Germinal center (tissue), 1 donor: ENCODE results near the gene MTIF3.
A peak's percentile ranks its signal among the peaks of the same experiment; 100 is the strongest.

Experiments
- DNase-seq: peaks from one replicate; pipeline ENCODE4 v3.0.0; 2012; ENCODE audit warnings: mixed read lengths, low spot score

The MTIF3 gene, protein sequence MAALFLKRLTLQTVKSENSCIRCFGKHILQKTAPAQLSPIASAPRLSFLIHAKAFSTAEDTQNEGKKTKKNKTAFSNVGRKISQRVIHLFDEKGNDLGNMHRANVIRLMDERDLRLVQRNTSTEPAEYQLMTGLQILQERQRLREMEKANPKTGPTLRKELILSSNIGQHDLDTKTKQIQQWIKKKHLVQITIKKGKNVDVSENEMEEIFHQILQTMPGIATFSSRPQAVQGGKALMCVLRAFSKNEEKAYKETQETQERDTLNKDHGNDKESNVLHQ

DNA sequence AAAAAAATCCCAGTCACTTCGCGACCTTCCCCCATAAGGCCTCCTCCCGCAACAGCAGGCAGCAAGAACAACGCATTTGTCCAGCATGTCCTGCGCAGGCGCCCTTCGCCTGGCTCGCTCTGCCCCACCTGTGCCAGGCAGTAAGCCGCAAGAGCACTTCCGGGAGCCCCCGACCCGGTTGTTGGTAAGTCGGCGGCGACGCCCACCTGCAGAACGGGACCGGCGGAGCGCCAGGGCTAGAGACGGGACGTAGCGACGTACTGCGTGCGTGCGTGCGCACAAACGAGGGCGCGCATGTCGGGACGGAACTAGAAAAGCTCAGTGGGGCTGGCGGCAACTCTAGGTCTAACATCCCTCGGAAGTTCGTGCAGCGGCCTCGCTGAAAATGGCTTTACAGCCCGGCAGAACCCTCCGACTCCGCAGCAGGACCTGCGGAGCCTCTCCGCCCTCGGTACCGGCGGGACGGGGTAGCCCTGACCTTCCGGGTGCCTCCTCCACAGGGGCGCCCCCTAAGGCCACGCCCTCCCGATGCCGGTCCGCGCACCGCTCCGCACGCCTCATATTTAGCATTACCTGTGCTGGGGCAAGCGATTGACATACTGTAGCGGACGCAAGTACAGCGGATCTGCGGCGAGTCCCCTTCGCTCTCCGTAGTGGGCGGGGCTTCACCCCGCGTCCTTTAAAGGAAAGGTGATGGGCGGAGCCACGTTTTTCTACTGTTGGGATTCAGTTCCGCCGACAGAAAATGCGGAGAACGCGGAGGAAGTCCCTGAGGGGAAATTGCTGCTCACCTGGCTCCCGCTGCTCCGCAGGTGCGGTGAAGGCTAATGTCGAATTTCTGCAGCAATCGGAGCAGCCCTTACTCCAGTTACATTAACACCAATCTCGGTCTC lies at the start of gene MTIF3:
Gene MTIF3, minus strand, starts transcription at position 629 of the 893 bp plus-strand sequence. CDS start 10,116 bp downstream, outside the sequence.
- peak; percentile 93 for DNase-seq

DNA sequence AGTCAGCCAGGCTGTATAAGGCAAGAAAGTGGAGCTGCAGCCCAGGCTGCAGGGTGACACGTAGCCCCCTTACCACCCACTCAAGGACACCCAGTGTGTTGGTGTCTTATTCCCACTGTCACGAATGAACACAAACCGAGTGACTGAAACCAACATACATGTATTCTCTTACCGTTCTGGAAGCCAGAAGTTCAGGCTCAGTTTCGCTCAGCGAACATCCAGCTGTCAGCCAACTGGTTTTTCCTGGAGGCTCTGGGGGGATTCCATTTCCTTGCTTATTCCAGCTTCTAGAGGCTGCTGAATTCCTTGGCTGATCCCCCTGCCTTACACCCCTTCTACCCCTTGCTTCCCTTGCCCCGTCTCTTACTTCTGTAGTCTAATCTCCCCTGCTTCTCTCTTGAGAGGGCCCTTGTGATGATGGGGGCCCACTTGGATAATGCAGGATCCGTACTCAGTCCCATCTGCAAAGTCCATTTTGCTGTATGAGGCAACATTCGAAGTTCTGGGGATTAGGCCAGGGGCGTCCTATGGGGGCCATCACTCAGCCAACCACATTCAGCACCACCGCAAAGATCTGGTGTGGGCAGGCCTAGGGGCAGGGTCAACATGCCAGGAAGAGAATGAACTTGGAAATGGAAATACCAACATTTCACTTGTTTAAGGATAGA lies 47.3 kb upstream of the MTIF3 start:
- DNase-seq: no peak

DNA sequence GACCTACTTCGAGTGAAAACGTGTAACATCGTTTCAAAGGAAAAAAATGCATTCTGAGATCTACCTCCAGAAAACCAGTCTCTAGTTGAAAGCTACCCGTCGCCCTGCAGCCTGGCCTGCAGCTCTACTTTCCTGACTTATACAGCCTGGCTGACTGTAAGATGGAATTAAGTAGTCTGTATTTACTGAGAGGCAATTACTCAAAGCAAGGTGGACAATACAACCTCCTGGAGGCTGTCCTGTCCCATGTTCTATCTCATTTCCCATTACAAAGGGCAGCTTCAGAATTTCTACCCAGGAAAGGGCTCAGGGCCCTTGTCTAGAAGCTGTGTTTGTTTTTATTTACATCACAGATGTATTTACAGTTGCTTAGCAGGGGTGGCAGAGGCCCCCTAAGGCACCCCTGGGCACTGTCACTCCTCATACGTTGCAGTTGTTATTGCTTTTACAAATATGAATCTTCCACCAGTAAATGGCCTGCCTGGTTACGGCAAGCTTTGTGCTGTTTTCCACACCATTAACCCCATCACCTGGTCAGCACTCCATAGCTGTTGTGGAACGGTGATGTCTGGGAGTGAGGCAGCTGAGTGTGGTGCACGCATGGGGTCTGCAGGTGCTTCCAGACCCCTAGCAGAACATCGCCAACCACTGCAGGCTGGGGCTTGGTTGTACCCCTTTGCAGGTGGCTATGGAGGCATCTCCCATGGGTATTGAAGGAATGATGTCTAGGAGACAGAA lies 46.3 kb upstream of the MTIF3 start:
- no peak for DNase-seq

DNA sequence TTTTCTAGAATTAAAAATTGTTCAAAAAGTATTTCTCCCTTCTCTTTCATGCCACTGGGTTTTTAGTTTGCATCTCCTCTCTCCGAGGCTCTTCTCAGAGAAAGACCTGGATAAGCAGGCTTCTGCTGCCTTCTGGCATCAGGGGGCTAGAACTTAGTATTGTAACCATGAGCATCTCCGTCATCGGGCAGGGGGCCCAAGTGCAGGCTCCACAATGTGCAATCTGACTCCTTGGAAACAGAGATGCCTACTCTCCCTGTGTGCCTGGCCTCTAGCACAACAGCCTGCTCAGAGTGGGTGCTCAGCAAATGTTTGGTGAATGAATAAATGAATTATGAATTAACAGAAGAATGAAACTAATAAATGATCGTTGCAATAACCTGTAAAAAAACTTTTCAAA lies 45.6 kb upstream of the MTIF3 start:
- DNase-seq: no peak

DNA sequence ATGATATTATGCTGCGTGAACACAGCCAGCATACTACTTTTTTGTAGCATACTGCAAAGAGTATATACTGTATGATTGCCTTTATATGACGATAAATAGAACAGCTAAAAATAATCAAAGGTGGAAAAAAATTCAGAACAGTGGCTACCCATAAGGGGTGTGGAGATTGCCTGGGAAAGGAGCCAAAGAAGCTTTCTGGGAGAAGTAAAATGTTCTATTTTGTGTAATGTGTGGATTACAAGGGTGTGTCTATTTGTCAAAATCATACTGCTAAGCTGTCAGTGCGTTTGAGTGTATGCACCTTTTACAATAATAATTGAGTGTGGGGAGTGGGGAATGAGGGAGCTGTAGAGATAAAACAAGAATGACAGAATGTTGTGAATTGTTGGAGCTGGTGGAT lies 45.2 kb upstream of the MTIF3 start:
- no peak for DNase-seq

DNA sequence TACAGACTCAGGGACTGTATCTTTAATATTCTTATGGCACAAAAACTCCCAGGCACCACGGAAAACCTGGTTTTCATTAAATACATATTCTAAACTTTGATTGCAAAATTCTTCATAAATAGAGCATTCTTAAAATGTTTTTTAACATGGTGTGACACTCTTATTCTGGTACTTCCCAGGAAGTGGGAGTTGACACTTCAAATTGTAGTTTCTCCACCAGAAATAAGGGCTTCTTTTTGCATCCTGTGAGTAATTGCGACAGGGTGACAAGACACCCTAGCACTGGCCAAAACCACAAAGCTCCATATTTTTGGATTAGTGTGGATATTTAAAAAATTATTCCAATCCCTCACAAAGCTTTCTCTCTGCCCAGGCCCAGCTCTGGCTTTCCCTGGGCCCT lies 43.6 kb upstream of the MTIF3 start:
- DNase-seq: no peak

DNA sequence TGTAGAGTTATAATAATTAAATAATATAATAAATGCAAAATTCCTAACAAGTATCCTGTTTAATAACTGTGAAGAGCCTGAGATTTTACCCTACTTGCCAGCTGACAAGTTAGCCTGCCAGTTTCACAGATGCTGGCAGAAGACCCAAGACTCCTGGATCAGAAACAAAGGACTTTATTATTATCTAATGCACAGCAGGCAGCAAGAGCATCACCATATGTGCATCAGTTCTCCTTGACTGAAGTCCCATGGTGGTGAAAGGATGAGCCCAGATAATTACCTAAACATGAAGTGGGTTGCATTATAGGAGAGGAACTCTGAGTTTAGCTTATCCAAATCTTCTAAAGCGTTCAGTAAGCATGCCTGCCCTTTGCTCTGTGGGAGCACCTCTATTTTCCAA lies 39.1 kb upstream of the MTIF3 start:
- no peak for DNase-seq

DNA sequence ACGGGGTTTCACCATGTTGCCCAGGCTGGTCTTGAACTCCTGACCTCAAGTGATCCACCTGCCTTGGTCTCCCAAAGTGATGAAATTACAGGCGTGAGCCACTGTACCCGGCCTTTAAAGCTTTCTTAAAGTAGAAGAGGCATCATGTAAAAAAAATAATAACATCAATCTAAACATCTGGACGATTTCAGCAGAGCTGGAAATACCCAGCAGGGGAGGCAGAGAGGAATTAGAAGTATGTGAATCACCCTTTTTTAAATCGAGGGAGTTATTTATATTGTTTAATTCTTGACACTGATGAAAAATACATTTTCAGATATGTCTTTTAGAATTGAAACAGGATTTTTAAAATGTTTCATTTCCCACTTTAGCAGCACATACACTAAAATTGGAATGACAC lies 37.4 kb upstream of the MTIF3 start:
- no peak for DNase-seq

DNA sequence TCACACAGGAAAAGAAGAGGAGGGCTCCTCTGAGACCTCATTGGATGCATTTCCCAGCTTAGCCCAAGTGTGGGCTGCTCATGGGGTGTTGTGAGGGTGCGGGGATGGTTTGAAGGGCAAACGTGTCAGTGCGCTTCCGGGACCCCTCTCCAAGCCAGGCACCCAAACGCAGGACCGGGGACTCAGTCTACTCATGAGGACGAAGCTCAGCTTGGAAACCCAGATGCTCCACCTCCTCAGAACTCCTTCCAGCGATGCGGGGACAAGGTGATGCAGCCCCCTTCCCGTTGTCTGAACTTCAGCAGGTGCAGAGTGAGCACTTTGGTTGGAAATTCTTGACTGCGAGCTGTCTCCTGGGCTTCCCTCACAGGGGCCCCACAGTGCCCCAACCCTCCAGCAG lies 33.1 kb upstream of the MTIF3 start:
- no peak for DNase-seq

DNA sequence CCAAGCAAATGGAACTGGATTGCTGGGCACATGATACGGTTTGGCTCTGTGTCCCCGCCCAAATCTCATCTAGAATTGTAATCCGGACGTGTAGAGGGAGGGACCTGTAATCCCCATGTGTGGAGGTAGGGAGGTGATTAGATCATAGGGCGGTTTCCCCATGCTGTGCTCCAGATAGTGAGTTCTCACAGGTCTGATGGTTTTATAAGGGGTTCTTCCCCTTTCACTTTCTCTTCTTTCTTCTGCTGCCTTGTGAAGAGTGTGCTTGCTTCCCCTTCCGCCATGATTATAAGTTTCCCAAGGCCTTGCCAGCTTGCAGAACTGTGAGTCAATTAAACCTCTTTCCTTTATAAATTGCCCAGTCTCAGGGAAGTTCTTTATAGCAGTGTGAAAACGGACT lies 32.6 kb upstream of the MTIF3 start:
- DNase-seq: peak; percentile 59

DNA sequence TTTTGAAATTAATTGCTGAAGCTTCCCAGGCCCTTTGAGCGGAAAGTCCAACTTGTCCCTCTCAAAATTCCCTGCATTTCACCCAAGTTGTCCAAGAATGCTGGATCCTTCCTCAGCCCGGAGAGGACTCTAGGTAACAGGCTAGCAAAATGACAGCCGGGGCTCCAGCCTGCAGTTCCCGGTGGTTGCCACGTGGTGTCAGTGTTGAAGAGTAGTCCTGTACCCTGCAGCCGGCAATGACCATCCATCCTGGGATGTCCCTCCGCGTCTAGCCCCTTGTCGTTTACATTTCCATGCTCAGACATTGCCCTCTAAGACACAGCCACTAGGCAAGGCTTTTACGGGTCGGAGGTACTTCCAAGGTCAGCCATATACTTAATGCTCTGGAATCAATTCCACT lies 31.4 kb upstream of the MTIF3 start:
- no peak for DNase-seq

DNA sequence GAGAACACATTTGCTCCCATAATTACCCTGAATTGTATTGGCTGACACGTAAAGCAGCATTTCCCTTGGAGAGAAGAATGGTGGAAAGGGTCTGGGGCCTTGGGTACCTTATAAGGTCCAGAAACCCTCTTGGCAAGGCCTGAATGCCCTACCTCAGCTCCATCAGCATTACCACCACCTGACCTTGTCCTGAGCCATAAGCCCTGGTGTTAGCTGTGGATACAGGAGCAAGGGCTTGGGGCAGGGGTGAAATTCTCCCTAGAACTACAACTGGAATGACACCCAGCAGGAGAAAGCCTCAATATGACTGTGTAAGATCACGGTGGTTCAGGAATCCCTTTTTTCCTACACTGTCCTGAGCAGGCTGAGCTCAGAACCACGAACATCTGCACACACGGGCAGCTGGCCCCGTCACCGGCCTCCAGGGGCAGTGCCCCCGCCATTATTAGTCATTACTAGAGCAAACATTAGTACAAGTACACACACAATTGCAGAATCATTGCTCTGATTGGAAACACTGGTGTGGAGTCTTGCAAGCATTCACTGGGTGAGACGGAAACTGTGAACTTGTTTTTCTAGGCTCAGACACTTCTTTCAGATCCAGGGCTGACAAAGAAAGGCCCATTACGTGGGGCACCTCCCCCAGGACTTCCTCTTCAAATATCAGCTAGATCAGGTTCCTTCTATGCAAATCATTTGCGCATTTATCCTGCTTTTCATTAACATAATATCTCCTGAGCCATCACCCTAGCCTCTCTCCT lies 26.8 kb upstream of the MTIF3 start:
- peak; percentile 61 for DNase-seq

DNA sequence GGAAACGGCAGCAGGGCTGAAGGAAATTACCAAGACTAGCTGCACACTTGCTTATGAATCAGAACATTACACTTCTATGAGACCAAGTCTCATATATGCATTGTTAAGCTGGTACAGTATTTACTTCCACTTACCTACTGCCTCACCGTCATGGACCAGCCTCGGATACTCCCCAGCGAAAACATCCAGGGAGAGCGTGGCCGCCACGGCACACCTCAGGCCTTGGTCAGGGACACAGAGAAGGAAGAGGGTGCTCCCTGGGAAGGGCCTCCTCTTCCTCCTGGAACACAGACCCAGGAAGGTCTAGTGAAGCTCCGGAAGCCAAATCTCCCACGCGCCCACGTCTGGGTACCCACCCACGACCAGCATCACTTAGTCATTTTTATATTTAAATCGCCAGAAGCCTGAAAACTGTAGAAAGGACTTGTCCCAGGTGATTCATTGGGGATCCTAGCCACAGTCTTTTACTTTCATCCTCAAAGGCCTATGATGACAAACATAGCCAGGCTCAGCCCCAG lies 24.4 kb upstream of the MTIF3 start:
- DNase-seq: no peak

DNA sequence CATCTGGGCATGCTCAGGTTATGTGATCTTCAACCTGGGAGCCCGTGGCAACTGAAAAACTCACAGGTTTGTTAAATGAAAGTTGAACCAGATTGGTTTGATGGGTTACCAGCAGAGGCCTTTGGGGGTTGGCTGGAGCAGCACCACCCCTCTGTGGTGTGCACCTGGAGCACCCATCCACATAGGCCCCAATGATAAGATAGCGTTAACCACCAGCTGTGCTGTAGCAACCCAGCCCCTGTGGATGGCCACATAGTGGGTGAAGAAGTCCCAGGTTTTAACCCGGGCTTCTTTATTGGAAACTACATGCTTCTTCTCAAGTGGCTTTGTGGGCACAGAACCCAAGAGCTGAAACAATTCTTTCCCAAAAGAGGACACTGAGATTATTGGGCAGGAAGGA lies 22.6 kb upstream of the MTIF3 start:
- no peak for DNase-seq

DNA sequence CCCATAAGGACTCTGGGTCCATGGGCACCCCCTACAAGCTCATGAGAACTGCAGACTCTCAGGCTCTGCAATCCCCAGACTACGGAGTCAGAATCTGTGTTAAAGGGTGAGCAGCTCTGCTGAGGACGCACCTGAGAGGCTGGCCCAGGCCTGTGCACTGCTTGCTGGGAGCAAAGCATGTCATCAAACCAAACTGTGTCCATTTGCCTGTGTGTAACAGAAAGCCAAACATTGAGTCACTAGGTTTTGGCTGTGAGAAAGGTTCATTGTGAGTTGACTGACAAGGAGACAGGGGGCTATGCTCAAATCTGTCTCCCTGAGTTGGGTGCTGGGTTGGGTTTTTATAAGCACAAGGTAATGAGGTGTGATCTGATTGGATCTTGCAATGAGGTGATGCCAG lies 22.1 kb upstream of the MTIF3 start:
- DNase-seq: no peak

DNA sequence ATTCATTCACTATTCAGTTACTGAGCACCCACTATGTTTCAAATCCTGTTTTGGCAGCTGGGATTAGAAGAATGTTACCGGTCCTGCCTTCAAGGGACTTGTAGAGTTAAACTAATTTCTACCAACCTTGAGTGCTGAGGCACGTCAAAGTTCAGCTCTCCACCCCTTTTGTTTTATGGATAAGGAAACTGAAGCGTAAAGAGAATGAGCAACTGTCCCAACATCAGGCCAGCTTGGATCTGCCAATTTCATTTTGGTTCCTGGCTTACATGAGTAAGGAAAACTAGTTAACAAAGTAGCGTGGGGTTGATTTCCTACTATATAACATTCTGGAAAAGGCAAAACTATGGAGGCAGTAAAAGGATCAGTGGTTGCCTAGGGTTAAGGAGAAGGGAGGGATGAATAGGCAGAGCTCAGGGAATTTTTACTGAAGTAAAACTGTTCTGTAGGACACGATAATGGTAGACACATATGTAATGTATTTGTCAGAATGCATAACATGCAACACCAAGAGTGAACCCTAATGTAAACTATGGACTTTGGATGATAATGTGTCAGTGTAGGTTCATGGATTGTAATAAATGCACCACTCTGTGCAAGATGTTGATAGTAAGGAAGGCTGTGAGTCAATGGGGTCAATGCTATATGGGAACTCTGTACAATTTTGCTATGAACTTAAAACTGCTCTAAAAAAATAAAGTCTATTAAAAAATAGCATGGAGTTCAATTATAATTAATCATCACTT lies 19.9 kb upstream of the MTIF3 start:
- no peak for DNase-seq

DNA sequence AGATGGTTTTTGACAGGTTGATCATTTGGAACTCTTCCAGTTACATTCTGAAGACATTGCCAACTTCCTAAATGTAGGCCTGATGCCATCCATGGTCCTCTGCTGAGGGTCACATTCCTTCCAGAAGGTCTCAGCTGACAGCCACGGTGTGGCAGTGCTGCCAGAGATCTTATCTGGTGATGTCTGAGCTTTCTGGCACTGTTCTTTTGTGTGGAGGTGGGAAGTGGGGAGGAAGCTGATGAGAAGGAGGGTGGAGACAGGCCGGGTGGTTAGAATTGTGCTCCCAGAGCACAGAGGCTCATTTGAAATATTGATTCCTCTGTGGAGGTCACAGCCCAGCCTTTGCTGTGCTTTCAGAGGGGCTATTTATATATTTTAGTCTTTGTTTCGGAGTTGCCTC lies 16.1 kb upstream of the MTIF3 start:
- DNase-seq: no peak

DNA sequence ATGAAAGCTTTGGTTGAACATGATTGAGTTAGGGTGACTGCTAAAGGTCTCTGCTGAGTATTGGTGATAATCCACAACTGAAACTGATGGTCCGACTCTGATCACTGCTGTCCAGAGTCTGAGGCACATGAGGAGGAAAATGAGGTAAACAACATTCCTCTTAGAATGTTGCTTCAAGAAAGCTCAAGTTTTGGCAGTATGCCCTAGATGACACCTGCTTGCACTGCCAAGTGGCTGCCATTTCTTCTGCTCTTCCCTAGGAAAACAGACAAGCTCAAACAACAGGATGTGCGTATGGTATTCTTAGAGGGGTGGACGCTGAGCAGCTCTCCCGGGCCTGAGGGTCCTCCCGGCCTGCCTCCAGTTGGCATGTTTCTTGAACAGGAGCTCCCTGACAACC lies 15.2 kb upstream of the MTIF3 start:
- DNase-seq: no peak

DNA sequence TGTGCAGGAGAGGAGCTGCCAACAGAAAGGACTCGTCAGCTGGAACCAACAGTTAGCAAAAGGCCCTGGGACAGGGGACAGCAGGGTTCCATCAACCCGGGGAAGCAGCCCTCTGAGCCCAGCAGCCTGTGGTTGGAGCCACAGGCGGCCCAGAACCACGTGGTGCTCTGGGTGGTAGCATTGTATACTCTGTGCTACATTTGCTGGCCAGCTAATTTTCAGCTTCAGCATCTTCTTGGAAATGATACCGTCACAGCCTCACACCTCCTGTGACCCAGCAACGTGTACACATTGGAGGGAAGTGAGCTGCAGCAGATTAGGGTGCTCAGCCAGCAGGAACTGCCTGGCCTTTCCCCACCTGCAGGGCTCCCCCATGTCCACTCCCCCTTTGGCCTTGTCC lies 13.1 kb upstream of the MTIF3 start:
- no peak for DNase-seq

DNA sequence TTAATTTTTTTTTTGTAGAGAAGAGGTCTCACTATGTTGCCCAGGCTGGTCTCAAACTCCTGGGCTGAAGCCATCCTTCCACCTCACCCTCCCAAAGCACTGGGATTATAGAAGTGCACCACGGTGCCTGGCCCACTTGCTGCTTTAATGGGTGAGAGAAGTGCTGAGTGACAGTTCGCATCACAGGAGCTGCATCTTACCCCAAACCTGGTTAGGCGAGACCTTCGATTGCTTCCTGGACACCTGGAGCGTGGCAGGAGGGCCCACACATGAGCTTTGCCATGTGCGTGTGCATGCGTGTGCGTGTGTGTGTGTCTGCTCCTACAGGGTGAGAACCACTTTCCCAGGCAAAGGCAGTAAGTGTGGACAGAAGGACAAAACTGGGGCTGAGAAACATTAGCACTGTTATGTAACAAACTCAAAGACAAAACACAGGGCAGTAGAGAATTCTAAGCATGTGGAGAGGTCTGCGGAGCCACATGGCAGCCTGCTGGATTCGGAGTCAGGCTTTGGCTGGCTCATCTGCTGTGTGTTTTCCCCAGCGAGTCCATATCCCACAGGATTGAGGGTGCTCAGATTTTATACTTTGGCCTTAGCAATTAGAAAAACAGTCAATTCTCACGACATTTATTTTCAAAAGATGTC lies 11.7 kb upstream of the MTIF3 start:
- no peak for DNase-seq
